ENCODE measurements around the gene KCTD1.

DNA sequence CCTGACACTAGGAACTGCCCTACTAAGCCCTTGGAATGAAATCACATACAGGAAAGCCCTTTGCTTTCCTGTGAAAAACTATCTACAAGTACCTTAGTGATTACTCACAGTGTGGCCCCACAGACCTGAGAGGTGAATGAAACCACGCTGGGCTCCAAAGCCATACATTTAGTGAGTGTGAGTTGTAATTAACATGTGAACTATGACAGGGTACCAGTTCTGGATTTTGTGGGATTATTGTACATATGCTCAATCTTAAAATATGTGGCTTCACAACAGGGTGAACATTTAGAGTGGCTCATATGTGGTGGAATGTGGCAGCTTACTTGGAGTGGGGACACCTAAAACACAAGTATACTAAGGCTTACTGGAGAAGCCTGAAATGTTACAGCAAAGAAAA, 12.3 kb downstream of the KCTD1 start:
- TF ChIP-seq, protein P1, sequence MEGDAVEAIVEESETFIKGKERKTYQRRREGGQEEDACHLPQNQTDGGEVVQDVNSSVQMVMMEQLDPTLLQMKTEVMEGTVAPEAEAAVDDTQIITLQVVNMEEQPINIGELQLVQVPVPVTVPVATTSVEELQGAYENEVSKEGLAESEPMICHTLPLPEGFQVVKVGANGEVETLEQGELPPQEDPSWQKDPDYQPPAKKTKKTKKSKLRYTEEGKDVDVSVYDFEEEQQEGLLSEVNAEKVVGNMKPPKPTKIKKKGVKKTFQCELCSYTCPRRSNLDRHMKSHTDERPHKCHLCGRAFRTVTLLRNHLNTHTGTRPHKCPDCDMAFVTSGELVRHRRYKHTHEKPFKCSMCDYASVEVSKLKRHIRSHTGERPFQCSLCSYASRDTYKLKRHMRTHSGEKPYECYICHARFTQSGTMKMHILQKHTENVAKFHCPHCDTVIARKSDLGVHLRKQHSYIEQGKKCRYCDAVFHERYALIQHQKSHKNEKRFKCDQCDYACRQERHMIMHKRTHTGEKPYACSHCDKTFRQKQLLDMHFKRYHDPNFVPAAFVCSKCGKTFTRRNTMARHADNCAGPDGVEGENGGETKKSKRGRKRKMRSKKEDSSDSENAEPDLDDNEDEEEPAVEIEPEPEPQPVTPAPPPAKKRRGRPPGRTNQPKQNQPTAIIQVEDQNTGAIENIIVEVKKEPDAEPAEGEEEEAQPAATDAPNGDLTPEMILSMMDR (IDR thresholded peaks at IDR 0.05) = no peak
- no peak for TF ChIP-seq POLR2A (IDR thresholded peaks at IDR 0.05)

Data from body of pancreas (tissue), 4 donors.